D721Med (cell line): ENCODE data around the gene GRN.

Source experiments
- DNase-seq: peaks from one replicate; pipeline ENCODE4 v3.0.0; 2011; ENCODE audit warnings: low spot score; ENCODE audit not compliant: insufficient read length
- FAIRE-seq: peaks from 2 replicates; lab custom pipeline; 2011; peaks lifted over from hg19 to GRCh38; lab: Jason Lieb, UNC
- CTCF ChIP-seq: IDR thresholded peaks from 2 replicates; pipeline ENCODE4 v1.5.1; 2012; ENCODE audit warnings: mild to moderate bottlenecking, control low read depth; ENCODE audit not compliant: insufficient read depth; ENCODE audit errors: missing control alignments

The GRN gene

GRCh38 chr17:44380767-44381166, 35.7 kb downstream of the GRN start:
- TF ChIP-seq CTCF: no peak
- no peak for DNase-seq
- FAIRE-seq: no peak

- no peak for TF ChIP-seq CTCF
- no peak for DNase-seq
- FAIRE-seq: no peak
Observed at GRCh38 chr17:44381810-44382305, 36.8 kb downstream of the GRN start.

GRCh38 chr17:44382917-44383316, 37.8 kb downstream of the GRN start:
- FAIRE-seq: no peak
- no peak for DNase-seq
- TF ChIP-seq CTCF: no peak

- no peak for DNase-seq
- FAIRE-seq: no peak
- TF ChIP-seq CTCF: no peak
Observed at GRCh38 chr17:44383363-44383762, 38.3 kb downstream of the GRN start.

- DNase-seq (no peak), FAIRE-seq (no peak)
- no peak for TF ChIP-seq CTCF
Observed at GRCh38 chr17:44383861-44384260, 38.8 kb downstream of the GRN start.

- DNase-seq: no peak
- FAIRE-seq: no peak
- no peak for TF ChIP-seq CTCF
Observed at GRCh38 chr17:44384281-44384822, 39.2 kb downstream of the GRN start.

GRCh38 chr17:44384823-44385286, 39.8 kb downstream of the GRN start:
- no peak for DNase-seq
- no peak for TF ChIP-seq CTCF
- no peak for FAIRE-seq
